ENCODE measurements around the gene PRKAA1.
"Not testable (repeated sequence)": the region's sequence is repeated elsewhere in the genome, so short reads cannot be mapped to it uniquely, and the experiment has no call there.

Gene PRKAA1

DNA sequence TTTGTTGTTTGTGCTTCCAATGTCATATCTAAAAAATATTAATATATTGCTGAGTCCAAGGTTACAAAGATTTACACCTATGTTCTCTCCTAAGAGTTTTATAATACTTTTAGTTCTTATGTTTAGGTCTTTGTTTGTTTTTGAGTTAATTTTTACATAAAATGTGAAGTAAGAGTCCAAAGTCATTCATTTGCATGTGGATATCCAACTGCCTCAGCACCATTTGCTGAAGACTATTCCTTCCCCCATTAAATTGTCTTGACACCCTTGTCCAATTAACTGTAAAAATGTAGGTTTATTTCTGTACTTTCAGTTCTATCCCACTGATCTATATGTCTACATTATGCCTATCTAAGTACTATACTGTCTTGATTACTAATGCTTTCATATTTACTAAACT, 78.1 kb downstream of the PRKAA1 start:
- no peak for DNase-seq

DNA sequence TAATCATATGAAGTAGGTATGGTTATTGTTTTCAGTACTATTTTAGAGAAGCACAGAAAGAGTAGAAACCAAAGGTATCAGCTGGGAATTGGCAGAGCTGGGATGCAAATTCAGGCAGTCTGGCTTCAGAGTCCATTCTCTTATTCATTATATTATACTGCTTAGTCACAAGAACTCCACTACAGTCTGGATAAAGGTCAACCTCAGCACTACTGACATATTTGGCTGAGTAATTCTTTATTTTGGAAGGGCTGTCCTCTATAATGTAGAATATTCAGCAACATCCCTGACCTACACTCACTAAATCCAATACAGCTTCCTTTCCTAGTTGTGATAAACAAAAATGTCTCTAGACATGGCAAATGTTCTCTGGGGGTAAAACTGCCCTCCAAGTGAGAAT, 80.9 kb downstream of the PRKAA1 start:
- DNase-seq, result no peak

DNA sequence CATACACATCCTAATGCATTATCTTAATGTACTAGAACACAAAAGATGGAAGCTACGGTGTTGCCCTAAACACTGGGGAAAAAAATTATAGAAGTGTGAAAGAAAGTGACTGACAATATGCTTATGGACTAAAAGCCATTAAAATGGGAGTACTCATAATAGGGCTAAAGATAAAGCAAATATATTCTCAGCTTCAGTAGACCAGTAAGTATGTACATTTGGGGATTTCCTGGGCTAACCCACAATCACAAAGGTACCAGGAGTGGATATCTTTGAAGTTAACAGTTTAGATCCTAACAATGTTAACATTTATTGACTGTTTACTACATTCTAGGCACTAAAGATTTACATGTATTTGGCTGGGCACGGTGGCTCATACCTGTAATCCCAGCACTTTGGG, 81.6 kb downstream of the PRKAA1 start:
- DNase-seq, result no peak

DNA sequence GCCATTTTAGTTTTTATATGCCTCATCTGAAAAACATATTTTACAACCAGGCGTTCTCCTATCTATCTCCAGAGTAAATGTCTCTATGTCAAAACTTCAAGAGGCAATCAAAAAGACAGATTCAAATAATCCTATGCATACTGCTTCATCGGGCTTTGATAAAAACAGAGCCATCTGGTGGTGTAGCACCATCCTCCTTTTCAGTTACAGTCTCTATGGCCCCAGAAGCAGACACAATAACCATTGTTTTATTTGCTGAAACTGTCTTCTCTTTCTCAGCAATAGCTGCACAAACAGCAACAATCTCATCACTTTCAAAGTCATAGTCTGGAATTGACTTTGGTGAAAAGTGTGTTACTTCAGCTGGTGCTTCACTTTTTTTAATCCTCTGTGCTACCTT, 82.2 kb downstream of the PRKAA1 start:
- DNase-seq, result no peak

GRCh38 chr5:40714001-40714400, 84.2 kb downstream of the PRKAA1 start:
- DNase-seq, result no peak

- DNase-seq, result not testable (repeated sequence)
Observed at GRCh38 chr5:40710575-40710974, 87.6 kb downstream of the PRKAA1 start.
